H1 (cell line): ENCODE data around the gene FOXC2. TPM values are rescaled to one million over a fixed set of nuclear protein-coding genes. Genes with fewer than 3 reads are reported as not detected.

Experiments
- CTCF ChIA-PET: fragments of 300-600 bp; sonication (Branson Sonifier 250); formaldehyde crosslinking; loops from one replicate; lab custom pipeline; 2021; ENCODE audit not compliant: partially characterized antibody; lab: Charles Lee
- POLR2A ChIA-PET: fragments of 300-600 bp; sonication (Branson Sonifier 250); formaldehyde crosslinking; loops from one replicate; lab custom pipeline; 2021; ENCODE audit warnings: inconsistent platforms; ENCODE audit not compliant: partially characterized antibody; lab: Charles Lee
- DNase-seq, 2 experiments: peaks; one replicate each; pipeline versions ENCODE4 v3.0.0 to v3.0.0-alpha.2; 2010 to 2022; ENCODE audit warnings: low spot score in 2 of 2, low read depth in 1 of 2, mixed read lengths in 1 of 2
- FAIRE-seq: peaks from 2 replicates; lab custom pipeline; 2011; peaks lifted over from hg19 to GRCh38; lab: Jason Lieb, UNC
- H2AFZ ChIP-seq: 2 replicates; pipeline ENCODE4 v1.8.1; 2012; ENCODE audit warnings: low read length, inconsistent platforms
- H2AK5ac ChIP-seq: 2 replicates; pipeline ENCODE4 v1.6.1; 2013; ENCODE audit warnings: low read depth, low read length
- H2BK120ac ChIP-seq: replicated peaks from 2 replicates; pipeline ENCODE3; 2013; ENCODE audit warnings: low read depth, low read length, inconsistent platforms
- H2BK12ac ChIP-seq: 2 replicates; pipeline ENCODE4 v1.6.1; 2013; ENCODE audit warnings: low read depth, low read length
- H2BK15ac ChIP-seq: 2 replicates; pipeline ENCODE4 v1.6.1; 2013; ENCODE audit warnings: low read length
- H2BK20ac ChIP-seq: 2 replicates; pipeline ENCODE4 v1.6.1; 2013; ENCODE audit warnings: low read length
- H2BK5ac ChIP-seq: 2 replicates; pipeline ENCODE4 v1.6.1; 2013; ENCODE audit warnings: low read depth, low read length
- H3K14ac ChIP-seq: 2 replicates; pipeline ENCODE4 v1.6.1; 2013; ENCODE audit warnings: inconsistent platforms; ENCODE audit not compliant: insufficient read length
- H3K18ac ChIP-seq: 2 replicates; pipeline ENCODE4 v1.6.1; 2013; ENCODE audit warnings: low read length; ENCODE audit errors: extremely low read depth
- H3K23ac ChIP-seq: 2 replicates; pipeline ENCODE4 v1.6.1; 2013; ENCODE audit warnings: inconsistent platforms; ENCODE audit not compliant: insufficient read length
- H3K23me2 ChIP-seq: 2 replicates; pipeline ENCODE4 v1.6.1; 2013; ENCODE audit warnings: low read depth, low read length
- H3K27ac ChIP-seq: 2 replicates; pipeline ENCODE4 v1.6.1; 2011; ENCODE audit warnings: low read depth, low read length, inconsistent platforms
- H3K27me3 ChIP-seq, 4 experiments: replicated peaks in 1 of 4; 1 replicate in 1 of 4; 2 replicates in 3 of 4; pipeline versions ENCODE4 v1.6.1 to v1.8.1; 2011 to 2013; ENCODE audit warnings: low read length in 3 of 4, mild to moderate bottlenecking in 3 of 4, inconsistent platforms in 2 of 4, mixed read lengths in 2 of 4, moderate library complexity in 1 of 4; ENCODE audit not compliant: control insufficient read depth in 3 of 4, insufficient read depth in 3 of 4; ENCODE audit errors: extremely low read depth in 1 of 4
- H3K36me3 ChIP-seq, 4 experiments: 2 replicates each; pipeline versions ENCODE4 v1.6.1 to v1.8.1; 2011 to 2013; ENCODE audit warnings: mild to moderate bottlenecking in 4 of 4, low read length in 3 of 4, moderate library complexity in 2 of 4, control low read depth in 1 of 4, inconsistent platforms in 1 of 4; ENCODE audit not compliant: insufficient read depth in 4 of 4, control insufficient read depth in 2 of 4
- H3K4ac ChIP-seq: replicated peaks from 2 replicates; pipeline ENCODE3; 2013; ENCODE audit warnings: low read length, low read depth, mixed read lengths, inconsistent platforms; ENCODE audit not compliant: insufficient read length
- H3K4me1 ChIP-seq, 4 experiments: replicated peaks in 1 of 4; 1 replicate in 1 of 4; 2 replicates in 3 of 4; pipeline versions ENCODE4 v1.6.1 to v1.8.1; 2011 to 2013; ENCODE audit warnings: low read length in 3 of 4, inconsistent platforms in 2 of 4, mixed read lengths in 1 of 4; ENCODE audit not compliant: insufficient read depth in 4 of 4, control insufficient read depth in 3 of 4
- H3K4me2 ChIP-seq, 2 experiments: 2 replicates each; pipeline versions ENCODE4 v1.6.1 to v1.8.1; 2011 to 2013; ENCODE audit warnings: low read depth in 2 of 2, low read length in 2 of 2, control low read depth in 1 of 2, inconsistent platforms in 1 of 2, mild to moderate bottlenecking in 1 of 2; ENCODE audit not compliant: insufficient read depth in 1 of 2
- H3K4me3 ChIP-seq, 4 experiments: fragments of 200-600, 300-600 bp in 1 of 4; sonication (generic), shearing (Covaris generic), sonication (Bioruptor Twin) in 1 of 4; 2 replicates each; pipeline versions ENCODE4 v1.5.1 to v1.8.1; 2011 to 2016; ENCODE audit warnings: low read length in 4 of 4, low read depth in 3 of 4, control low read depth in 2 of 4, inconsistent platforms in 2 of 4, mild to moderate bottlenecking in 2 of 4, mixed read lengths in 1 of 4, moderate library complexity in 1 of 4; ENCODE audit not compliant: insufficient read depth in 2 of 4; ENCODE audit errors: extremely low read depth in 1 of 4
- H3K56ac ChIP-seq: replicated peaks from 2 replicates; pipeline ENCODE3; 2013; ENCODE audit warnings: low read depth, mild to moderate bottlenecking, mixed read lengths, low read length, inconsistent platforms; ENCODE audit not compliant: insufficient read length
- H3K79me1 ChIP-seq: 2 replicates; pipeline ENCODE4 v1.6.1; 2013; ENCODE audit warnings: low read depth, low read length, control low read depth
- H3K79me2 ChIP-seq, 2 experiments: 2 replicates each; pipeline versions ENCODE4 v1.6.1 to v1.8.1; 2012 to 2013; ENCODE audit warnings: low read length in 2 of 2, mild to moderate bottlenecking in 2 of 2, inconsistent platforms in 1 of 2; ENCODE audit not compliant: insufficient read depth in 2 of 2, control insufficient read depth in 1 of 2
- H3K9ac ChIP-seq, 4 experiments: replicated peaks in 1 of 4; 1 replicate in 1 of 4; 2 replicates in 3 of 4; pipeline versions ENCODE4 v1.6.1 to v1.8.1; 2011 to 2013; ENCODE audit warnings: low read depth in 3 of 4, low read length in 3 of 4, control low read depth in 2 of 4, mild to moderate bottlenecking in 2 of 4, moderate library complexity in 2 of 4, inconsistent platforms in 1 of 4; ENCODE audit errors: extremely low read depth in 1 of 4
- H3K9me3 ChIP-seq, 2 experiments: 2 replicates each; pipeline versions ENCODE4 v1.6.1 to v1.8.1; 2012 to 2013; ENCODE audit warnings: mild to moderate bottlenecking in 2 of 2, moderate library complexity in 2 of 2, control low read depth in 1 of 2, inconsistent platforms in 1 of 2, low read depth in 1 of 2, low read length in 1 of 2, mixed read lengths in 1 of 2; ENCODE audit not compliant: insufficient read depth in 2 of 2
- H4K20me1 ChIP-seq, 2 experiments: replicated peaks in 1 of 2; 2 replicates each; pipeline versions ENCODE3 to v1.8.1; 2011 to 2013; ENCODE audit warnings: inconsistent platforms in 2 of 2, low read length in 2 of 2, mild to moderate bottlenecking in 1 of 2; ENCODE audit not compliant: insufficient read depth in 2 of 2, control insufficient read depth in 1 of 2
- H4K5ac ChIP-seq: 2 replicates; pipeline ENCODE4 v1.6.1; 2013; ENCODE audit warnings: low read length, low read depth, mixed read lengths, inconsistent platforms; ENCODE audit not compliant: insufficient read length
- H4K8ac ChIP-seq: 2 replicates; pipeline ENCODE4 v1.8.0; 2013; ENCODE audit warnings: mild to moderate bottlenecking, moderate library complexity, low read length, inconsistent platforms; ENCODE audit not compliant: insufficient read depth; ENCODE audit errors: extremely low read depth
- H4K91ac ChIP-seq: replicated peaks from 2 replicates; pipeline ENCODE3; 2013; ENCODE audit warnings: low read length, mixed read lengths, inconsistent platforms; ENCODE audit not compliant: insufficient read length
- BCL11A ChIP-seq, 2 experiments: IDR thresholded peaks; one replicate each; pipeline ENCODE4 v1.6.1; 2011; ENCODE audit warnings: low read depth in 2 of 2, low read length in 2 of 2, mild to moderate bottlenecking in 2 of 2
- EGR1 ChIP-seq: IDR thresholded peaks from 2 replicates; pipeline ENCODE4 v1.6.1; 2011; ENCODE audit warnings: low read depth, low read length, borderline replicate concordance
- HDAC6 ChIP-seq: IDR thresholded peaks from one replicate; pipeline ENCODE4 v1.7.1; 2012; ENCODE audit warnings: low read depth, mild to moderate bottlenecking, inconsistent platforms, low read length, moderate library complexity
- KDM4A ChIP-seq: IDR thresholded peaks from one replicate; pipeline ENCODE4 v1.7.1; 2012; ENCODE audit warnings: low read depth, mild to moderate bottlenecking, moderate library complexity, low read length, inconsistent platforms; ENCODE audit not compliant: severe bottlenecking
- MAFK ChIP-seq: IDR thresholded peaks from 2 replicates; pipeline ENCODE4 v1.6.1; 2012; ENCODE audit warnings: low read depth, mild to moderate bottlenecking, improper control_type of control experiment, low read length
- RFX5 ChIP-seq: IDR thresholded peaks from 2 replicates; pipeline ENCODE4 v1.6.1; 2011; ENCODE audit warnings: low read depth, low read length, improper control_type of control experiment, borderline replicate concordance
- SIX5 ChIP-seq: IDR thresholded peaks from 2 replicates; pipeline ENCODE4 v1.6.1; 2011; ENCODE audit warnings: mild to moderate bottlenecking, low read depth, low read length
- ZNF274 ChIP-seq: IDR thresholded peaks from 2 replicates; pipeline ENCODE4 v1.7.0; 2012; ENCODE audit warnings: low read length, borderline replicate concordance; ENCODE audit errors: extremely low read depth
- WGBS, 2 experiments: shearing (Covaris generic) in 1 of 2; methylation state at CpG; one replicate each; pipeline versions ENCODE4 v1.1.6 to v1.1.7; 2013 to 2015; ENCODE audit warnings: low lambda C conversion rate in 2 of 2, mixed read lengths in 2 of 2, inconsistent platforms in 1 of 2, low coverage in 1 of 2, missing lambda C conversion rate in 1 of 2; ENCODE audit not compliant: insufficient replicate concordance in 2 of 2, insufficient coverage in 1 of 2, insufficient read length in 1 of 2; ENCODE audit errors: extremely low coverage in 1 of 2, missing lambda C conversion rate in 1 of 2; 5-methylcytosine and 5-hydroxymethylcytosine counted together
- polyA plus RNA-seq, 7 experiments: library from polyadenylated mRNA; depleted of rRNA in 3 of 7; stranded (reverse) in 5 of 7; unstranded in 2 of 7; fragments of >200 nt in 5 of 7; fragments of 200-250 nt in 2 of 7; gene quantifications; 1 replicate in 5 of 7; 2 replicates in 1 of 7; 4 replicates in 1 of 7; pipeline versions ENCODE4 v1.2.1 to v1.2.3, GENCODE V29; 2011 to 2013; ENCODE audit warnings: missing spikeins in 2 of 7, mixed read lengths in 2 of 7
- total RNA-seq: library from RNA; stranded (reverse); fragmentation: NEBNext Ultra II Directional; extraction: Animal tissue kit (Norgen Biotek cat#: 25700); gene quantifications from 2 replicates; pipeline ENCODE4 v1.2.1, GENCODE V29; 2021

FOXC2 gene
- total and polyA plus RNA-seq, 2 of the 8 experiments (the other 6 are each of a cell fraction or from before 2014, with no cell fraction given) = 0.09 TPM; not detected in 1

GRCh38 chr16:86545954-86546637, 20.5 kb upstream of the FOXC2 start:
- ChIA-PET POLR2A (interaction anchor here (0.6 to 1.0 kb wide), 2 partner anchors 9 to 894 kb away, joined by 3 read pairs; partner anchors contain the start of gene MTHFSD), CTCF (interaction anchor here (0.6 to 2.7 kb wide), 3 partner anchors 17 to 515 kb away, joined by 3 to 6 read pairs (median 3); no protein-coding TSS in a partner anchor)
- FAIRE-seq (no peak), DNase-seq (no peak)
- no peak for TF ChIP-seq HDAC6
- no peak for TF ChIP-seq BCL11A (IDR thresholded peaks at IDR 0.05; ENCODE audit: low read depth in 2 of 2, low read length in 2 of 2)
- no peak for TF ChIP-seq ZNF274
- no peak for TF ChIP-seq KDM4A
- no peak for TF ChIP-seq MAFK
- no peak for TF ChIP-seq SIX5
- TF ChIP-seq RFX5 = no peak
- no peak for TF ChIP-seq EGR1
- Histone ChIP-seq H3K4ac (no peak overlapping the region), H3K18ac (no peak overlapping the region), H3K79me2 (no peaks in the 10 kb centered on the region), H3K23ac (no peak overlapping the region), H3K4me2 (no peak overlapping the region), H2AFZ (no peak overlapping the region), H3K27ac (no peak overlapping the region), H3K56ac (no peak overlapping the region), H3K14ac (no peak overlapping the region), H3K23me2 (no peaks in the 10 kb centered on the region), H3K9ac (no peak overlapping the region), H3K4me1 (no peaks in the 10 kb centered on the region), H2BK120ac (no peak overlapping the region), H3K27me3 (no peaks in the 10 kb centered on the region), H3K9me3 (no peaks in the 10 kb centered on the region), H3K4me3 (no peak overlapping the region), H2AK5ac (no peak overlapping the region), H4K5ac (no peak overlapping the region), H4K20me1 (peaks cover 0 to 1% of the 10 kb centered on the region in 2 experiments), H2BK20ac (no peak overlapping the region), H2BK15ac (no peak overlapping the region), H2BK12ac (no peak overlapping the region), H3K36me3 (peaks cover 0 to 12% (median 1%) of the 10 kb centered on the region in 4 experiments; a peak in 5 of 8 replicates), H4K8ac (no peak overlapping the region), H4K91ac (no peak overlapping the region), H3K79me1 (no peaks in the 10 kb centered on the region; the same call in 1 of the 2 replicates), H2BK5ac (no peak overlapping the region)
- 94% methylated on average over 19 of the region's 19 CpGs; no CpG with 5 or more reads in 1 of the 2 experiments for WGBS, 2 experiments
